SK-N-SH (cell line): Measurements from ENCODE around the gene RASGRP2. TPM values are rescaled to one million over a fixed set of nuclear protein-coding genes. Genes with fewer than 3 reads are reported as not detected.
A peak's percentile ranks its signal among the peaks of the same experiment; 100 is the strongest.

Experiments
- CTCF ChIA-PET: fragments of 300-600, 350-600 bp; formaldehyde crosslinking; extraction: SDS; loops from one replicate; lab custom pipeline; 2021; lab: Yijun Ruan, JAX
- POLR2A ChIA-PET: fragments of 350-600 bp; sonication (Branson Sonifier 250); formaldehyde crosslinking; extraction: SDS; loops from one replicate; lab custom pipeline; 2020; ENCODE audit warnings: antibody characterized with exemption, inconsistent platforms; lab: Yijun Ruan, JAX
- DNase-seq: peaks from one replicate; pipeline ENCODE4 v3.0.0; 2012
- H2AFZ ChIP-seq: fragments of 200-600 bp; sonication (generic); 2 replicates; pipeline ENCODE4 v1.8.1; 2016; ENCODE audit warnings: antibody characterized with exemption, mild to moderate bottlenecking, low read depth
- H3F3A ChIP-seq: fragments of 200-600 bp; sonication (generic); replicated peaks from 2 replicates; pipeline ENCODE3; 2016; ENCODE audit warnings: antibody characterized with exemption, mild to moderate bottlenecking; ENCODE audit not compliant: insufficient read depth
- H3K27ac ChIP-seq, 2 experiments: fragments of 200-500 bp in 1 of 2; fragments of 200-600 bp in 1 of 2; sonication (Bioruptor generic) in 1 of 2; sonication (generic), shearing (Covaris generic) in 1 of 2; 2 replicates each; pipeline versions ENCODE4 v1.5.1 to v1.6.1; 2014 to 2016; ENCODE audit warnings: low read depth in 2 of 2, inconsistent platforms in 1 of 2, low read length in 1 of 2, mild to moderate bottlenecking in 1 of 2, mixed read lengths in 1 of 2
- H3K27me3 ChIP-seq: fragments of 200-600 bp; sonication (generic), shearing (Covaris generic); 2 replicates; pipeline ENCODE4 v1.6.1; 2016; ENCODE audit warnings: mixed run types; ENCODE audit not compliant: insufficient read depth
- H3K36me3 ChIP-seq, 2 experiments: fragments of 200-500 bp in 1 of 2; fragments of 200-600 bp in 1 of 2; sonication (Bioruptor generic) in 1 of 2; sonication (generic) in 1 of 2; replicated peaks in 1 of 2; 2 replicates each; pipeline versions ENCODE3 to v1.5.1; 2014 to 2016; ENCODE audit warnings: low read length in 1 of 2, mild to moderate bottlenecking in 1 of 2; ENCODE audit not compliant: insufficient read depth in 2 of 2, control insufficient read depth in 1 of 2
- H3K4me1 ChIP-seq, 2 experiments: fragments of 200-500 bp in 1 of 2; fragments of 200-600 bp in 1 of 2; sonication (Bioruptor generic) in 1 of 2; sonication (generic), shearing (Covaris generic) in 1 of 2; 2 replicates each; pipeline versions ENCODE4 v1.5.1 to v1.6.1; 2014 to 2016; ENCODE audit warnings: low read depth in 1 of 2, low read length in 1 of 2, mixed run types in 1 of 2; ENCODE audit not compliant: insufficient read depth in 2 of 2, control insufficient read depth in 1 of 2
- H3K4me2 ChIP-seq: fragments of 200-600 bp; sonication (generic), shearing (Covaris generic); 2 replicates; pipeline ENCODE4 v1.6.1; 2017; ENCODE audit warnings: mixed run types
- H3K4me3 ChIP-seq, 2 experiments: fragments of 200-500 bp in 1 of 2; fragments of 200-600 bp in 1 of 2; sonication (Bioruptor generic) in 1 of 2; sonication (generic), shearing (Covaris generic) in 1 of 2; 2 replicates each; pipeline versions ENCODE4 v1.5.1 to v1.8.1; 2014 to 2016; ENCODE audit warnings: low read depth in 2 of 2, inconsistent platforms in 1 of 2, low read length in 1 of 2, mild to moderate bottlenecking in 1 of 2, mixed read lengths in 1 of 2, moderate library complexity in 1 of 2
- H3K79me2 ChIP-seq: fragments of 200-600 bp; sonication (generic); 2 replicates; pipeline ENCODE4 v1.8.1; 2017; ENCODE audit warnings: mild to moderate bottlenecking; ENCODE audit not compliant: insufficient read depth
- H3K9ac ChIP-seq: fragments of 200-600 bp; sonication (generic); 2 replicates; pipeline ENCODE4 v1.6.1; 2017; ENCODE audit warnings: mixed run types
- H3K9me2 ChIP-seq: fragments of 200-600 bp; sonication (generic); 2 replicates; pipeline ENCODE4 v1.6.1; 2017; ENCODE audit warnings: mixed run types
- H3K9me3 ChIP-seq: fragments of 200-600 bp; sonication (generic); 2 replicates; pipeline ENCODE4 v1.6.1; 2017; ENCODE audit warnings: mixed run types, mild to moderate bottlenecking, moderate library complexity
- H4K20me1 ChIP-seq: fragments of 200-600 bp; sonication (generic); 2 replicates; pipeline ENCODE4 v1.6.1; 2017; ENCODE audit warnings: mild to moderate bottlenecking, mixed run types; ENCODE audit not compliant: insufficient read depth
- EP300 ChIP-seq, 2 experiments: IDR thresholded peaks; 2 replicates each; pipeline versions ENCODE4 v1.4.0 to v1.6.1; 2012; ENCODE audit warnings: borderline replicate concordance in 1 of 2, low read depth in 1 of 2, low read length in 1 of 2
- FOSL2 ChIP-seq: IDR thresholded peaks from 2 replicates; pipeline ENCODE4 v1.4.0; 2012; ENCODE audit warnings: low read depth, mild to moderate bottlenecking, moderate library complexity, borderline replicate concordance
- FOXJ3 ChIP-seq: sonication (generic); formaldehyde crosslinking; IDR thresholded peaks from 2 replicates; pipeline ENCODE4 v1.5.1; 2020; ENCODE audit warnings: mild to moderate bottlenecking, missing genetic modification reagents
- IRF3 ChIP-seq: fragments of 150-350 bp; IDR thresholded peaks from 2 replicates; pipeline ENCODE4 v1.6.1; 2016; ENCODE audit warnings: mild to moderate bottlenecking, low read depth, low read length
- JUND ChIP-seq: IDR thresholded peaks from 2 replicates; pipeline ENCODE4 v1.4.0; 2012
- MEF2A ChIP-seq: IDR thresholded peaks from 2 replicates; pipeline ENCODE4 v1.4.0; 2012; ENCODE audit warnings: low read depth, borderline replicate concordance
- MXI1 ChIP-seq: IDR thresholded peaks from 2 replicates; pipeline ENCODE4 v1.6.1; 2012; ENCODE audit warnings: mild to moderate bottlenecking, low read depth, low read length, improper control_type of control experiment
- NRF1 ChIP-seq: IDR thresholded peaks from 2 replicates; pipeline ENCODE4 v1.6.1; 2012; ENCODE audit warnings: low read depth, mild to moderate bottlenecking, low read length
- PBX3 ChIP-seq: IDR thresholded peaks from 2 replicates; pipeline ENCODE4; 2012
- RCOR1 ChIP-seq: fragments of 150-350 bp; IDR thresholded peaks from 2 replicates; pipeline ENCODE4 v1.6.1; 2017; ENCODE audit warnings: antibody characterized with exemption, low read length
- RXRA ChIP-seq: IDR thresholded peaks from 2 replicates; pipeline ENCODE4 v1.4.0; 2012; ENCODE audit warnings: low read depth, mild to moderate bottlenecking, borderline replicate concordance
- SIN3A ChIP-seq: IDR thresholded peaks from 2 replicates; pipeline ENCODE4 v1.6.1; 2012; ENCODE audit warnings: low read depth, mild to moderate bottlenecking, low read length, moderate library complexity, borderline replicate concordance
- TAF1 ChIP-seq: IDR thresholded peaks from 2 replicates; pipeline ENCODE4 v1.6.1; 2012; ENCODE audit warnings: low read depth, mild to moderate bottlenecking, low read length, moderate library complexity, borderline replicate concordance
- TCF12 ChIP-seq: IDR thresholded peaks from 2 replicates; pipeline ENCODE4 v1.4.0; 2012
- WGBS: methylation state at CpG from one replicate; pipeline ENCODE4 v1.1.6; 2017; ENCODE audit warnings: low lambda C conversion rate; 5-methylcytosine and 5-hydroxymethylcytosine counted together
- polyA plus RNA-seq, 3 experiments: library from polyadenylated mRNA; depleted of rRNA; stranded (reverse); fragments of >200 nt; gene quantifications; 2 replicates each; pipeline ENCODE4 v1.2.3, GENCODE V29; 2012

RASGRP2 gene
- polyA plus RNA-seq, 1 of the 3 experiments (the other 2 are of a cell fraction), result 1.6 TPM

- DNase-seq, result no peak
- WGBS, result 89% methylated on average over 13 of the region's 13 CpGs
- H3K4me1 ChIP-seq, result peaks cover under 1 to 2% of the 10 kb centered on the region in 2 experiments; a peak in 1 of 4 replicates
- no peaks in the 10 kb centered on the region for H3K9me2 ChIP-seq
- CTCF ChIA-PET, result interaction anchor here (1.3 to 2.0 kb wide), 2 partner anchors 8 to 14 kb away, joined by 3 to 5 read pairs; no protein-coding TSS in a partner anchor
- H3F3A ChIP-seq, result peaks cover 22% of the 10 kb centered on the region
- no peak overlapping the region for H3K9ac ChIP-seq
- H3K9me3 ChIP-seq, result no peaks in the 10 kb centered on the region
- POLR2A ChIA-PET, result no interaction called here
- H2AFZ ChIP-seq, result no peak overlapping the region
- H4K20me1 ChIP-seq, result peaks cover 2% of the 10 kb centered on the region; the same call in 1 of the 2 replicates
- no peaks in the 10 kb centered on the region for H3K27me3 ChIP-seq
- no peak overlapping the region for H3K27ac ChIP-seq
- no peaks in the 10 kb centered on the region for H3K36me3 ChIP-seq
- no peak overlapping the region for H3K4me2 ChIP-seq
- H3K4me3 ChIP-seq, result no peak overlapping the region
- H3K79me2 ChIP-seq, result no peaks in the 10 kb centered on the region
- TF ChIP-seq NRF1 (no peak), RXRA (no peak), MXI1 (no peak), EP300 (IDR thresholded peaks at IDR 0.05; ENCODE audit: borderline replicate concordance in 1 of 2, low read depth in 1 of 2, low read length in 1 of 2) (no peak), TAF1 (no peak), JUND (no peak), TCF12 (no peak), FOXJ3 (CRISPR knock-in tag) (no peak)
Observed at GRCh38 chr11:64750361-64751054, 6.6 kb upstream of the RASGRP2 start.

GRCh38 chr11:64747961-64748665 is 4.2 kb upstream of the RASGRP2 start:
- no peaks in the 10 kb centered on the region for H3K36me3 ChIP-seq
- H3K79me2 ChIP-seq, result no peaks in the 10 kb centered on the region
- peak overlapping the region; percentile 18; the same call in 1 of the 2 replicates for H2AFZ ChIP-seq
- H3K4me3 ChIP-seq, result no peak overlapping the region
- CTCF ChIA-PET, result interaction anchor here (0.8 to 2.1 kb wide), 5 partner anchors 9 to 60 kb away, joined by 3 to 6 read pairs (median 4); no protein-coding TSS in a partner anchor
- peak overlapping the region; percentile 35; the same call in 1 of the 2 replicates for H3K9ac ChIP-seq
- peak overlapping the region; percentile 47; the same call in 1 of the 2 replicates for H3K4me2 ChIP-seq
- H3K9me3 ChIP-seq, result no peaks in the 10 kb centered on the region
- peaks cover 22% of the 10 kb centered on the region for H3F3A ChIP-seq
- peak overlapping the region; percentile 78 to 85; a peak in 3 of 4 replicates for H3K27ac ChIP-seq
- POLR2A ChIA-PET, result no interaction called here
- H3K9me2 ChIP-seq, result no peaks in the 10 kb centered on the region
- peaks cover 14 to 15% of the 10 kb centered on the region in 2 experiments; a peak in 2 of 4 replicates for H3K4me1 ChIP-seq
- peaks cover 8% of the 10 kb centered on the region; the same call in 1 of the 2 replicates for H3K27me3 ChIP-seq
- DNase-seq, result no peak
- peaks cover 2% of the 10 kb centered on the region; the same call in 1 of the 2 replicates for H4K20me1 ChIP-seq
- WGBS, result 78% methylated on average over 15 of the region's 15 CpGs
- TF ChIP-seq PBX3 (no peak; the same call in 1 of the 2 replicates), TAF1 (no peak), TCF12 (peak; percentile 86), IRF3 (no peak), MEF2A (no peak), SIN3A (no peak), FOSL2 (peak; percentile 22; the same call in 1 of the 2 replicates), RCOR1 (no peak)
